Omental fat pad (tissue), 4 donors: ENCODE data around the gene PDS5A. TPM values are rescaled to one million over a fixed set of nuclear protein-coding genes. Genes with fewer than 3 reads are reported as not detected.

Experiments
- ATAC-seq: fragments of 150-250 bp; one replicate; pipeline ENCODE4 v1.9.1; 2016; ENCODE audit warnings: mild to moderate bottlenecking, moderate library complexity; ENCODE audit not compliant: low FRiP score
- DNase-seq: peaks from one replicate; pipeline ENCODE4 v3.0.0-alpha.2; 2019; ENCODE audit warnings: low spot score
- CTCF ChIP-seq, 3 donors: fragments of 450-650 bp; IDR thresholded peaks; one replicate each; pipeline ENCODE4 v1.5.1; 2016 to 2017; ENCODE audit warnings: antibody characterized with exemption in 3 of 3, mild to moderate bottlenecking in 3 of 3, moderate library complexity in 2 of 3
- total RNA-seq, 4 donors: library from RNA; depleted of rRNA; stranded (reverse); fragments of >200 nt; gene quantifications; one replicate each; pipeline ENCODE4 v1.1.0, GENCODE V29; 2016

PDS5A gene
- total RNA-seq, 4 donors from 2014 or later = 60.0 to 86.9 (median 75.1) TPM

- DNase-seq (no peak), ATAC-seq (no peak)
- no peak for TF ChIP-seq CTCF (IDR thresholded peaks at IDR 0.05)
Observed at GRCh38 chr4:39937683-39938268, 39.9 kb downstream of the PDS5A start.

GRCh38 chr4:39936565-39937418 lies 40.9 kb downstream of the PDS5A start:
- no peak for DNase-seq
- no peak for ATAC-seq
- TF ChIP-seq CTCF (IDR thresholded peaks at IDR 0.05) = no peak

- no peak for ATAC-seq
- no peak for TF ChIP-seq CTCF (IDR thresholded peaks at IDR 0.05)
Observed at GRCh38 chr4:39933671-39934590, 43.8 kb downstream of the PDS5A start.

GRCh38 chr4:39932776-39933402 lies 44.8 kb downstream of the PDS5A start:
- DNase-seq = no peak
- ATAC-seq = no peak
- no peak for TF ChIP-seq CTCF (IDR thresholded peaks at IDR 0.05)

More at GRCh38 chr4:39933671-39934590, 43.8 kb downstream of the PDS5A start:
- DNase-seq = no peak

GRCh38 chr4:39931441-39931901 lies 46.2 kb downstream of the PDS5A start:
- ATAC-seq = no peak
- no peak for TF ChIP-seq CTCF (IDR thresholded peaks at IDR 0.05)
- DNase-seq = no peak

- ATAC-seq = no peak
- no peak for DNase-seq
- no peak for TF ChIP-seq CTCF (IDR thresholded peaks at IDR 0.05)
Observed at GRCh38 chr4:39928538-39928937, 49.2 kb downstream of the PDS5A start.
